ENCODE results near the gene STEEP1.

The STEEP1 gene

GRCh38 chrX:119606280-119607017 is 41.2 kb upstream of the STEEP1 start, which contains the start of gene NKRF:
Gene NKRF, minus strand, starts transcription at chrX:119606424.
- DNase-seq (ENCODE audit: low read depth in 1 of 2, low spot score in 1 of 2) = peak; percentile 76 to 93
- no peak for TF ChIP-seq REST (IDR thresholded peaks at IDR 0.05; ENCODE audit: insufficient replicate concordance, low read depth)
- peak; percentile 84; the same call in 1 of the 2 replicates for TF ChIP-seq POLR2AphosphoS5 (IDR thresholded peaks at IDR 0.05; ENCODE audit: low read depth)
- no peaks in the 10 kb centered on the region for H3K27me3 ChIP-seq (ENCODE audit: insufficient read depth, poor library complexity, severe bottlenecking)
- peak within 1 kb of the TSS; percentile 90 for H3K27ac ChIP-seq (replicated peaks)
- peak within 1 kb of the TSS; percentile 86 for H3K4me3 ChIP-seq (replicated peaks; ENCODE audit: insufficient read depth, low read length)

GRCh38 chrX:119605464-119606279 is 40.5 kb upstream of the STEEP1 start:
- no peak for TF ChIP-seq POLR2AphosphoS5 (IDR thresholded peaks at IDR 0.05; ENCODE audit: low read depth)
- TF ChIP-seq SPI1 (IDR thresholded peaks at IDR 0.05; ENCODE audit: borderline replicate concordance, low read depth) = no peak
- TF ChIP-seq REST (IDR thresholded peaks at IDR 0.05; ENCODE audit: insufficient replicate concordance, low read depth) = no peak
- TF ChIP-seq GABPA (IDR thresholded peaks at IDR 0.05; ENCODE audit: low read depth) = no peak
- TF ChIP-seq CTCF (IDR thresholded peaks at IDR 0.05; ENCODE audit: insufficient read depth, low read length) = no peak
- H3K27ac ChIP-seq (replicated peaks) = peak overlapping the region; percentile 90
- peak overlapping the region; percentile 86 for H3K4me3 ChIP-seq (replicated peaks; ENCODE audit: insufficient read depth, low read length)
- no peaks in the 10 kb centered on the region for H3K27me3 ChIP-seq (ENCODE audit: insufficient read depth, poor library complexity, severe bottlenecking)
- no peak for DNase-seq (ENCODE audit: low read depth in 1 of 2, low spot score in 1 of 2)

GRCh38 chrX:119604766-119605463 is 39.7 kb upstream of the STEEP1 start:
- no peaks in the 10 kb centered on the region for H3K27me3 ChIP-seq (ENCODE audit: insufficient read depth, poor library complexity, severe bottlenecking)
- H3K4me3 ChIP-seq (replicated peaks; ENCODE audit: insufficient read depth, low read length) = peak overlapping the region; percentile 86
- TF ChIP-seq GABPA (IDR thresholded peaks at IDR 0.05; ENCODE audit: low read depth) (no peak), POLR2AphosphoS5 (IDR thresholded peaks at IDR 0.05; ENCODE audit: low read depth) (no peak), REST (IDR thresholded peaks at IDR 0.05; ENCODE audit: insufficient replicate concordance, low read depth) (no peak), SPI1 (IDR thresholded peaks at IDR 0.05; ENCODE audit: borderline replicate concordance, low read depth) (no peak), CTCF (IDR thresholded peaks at IDR 0.05; ENCODE audit: insufficient read depth, low read length) (no peak)
- peak overlapping the region; percentile 90 for H3K27ac ChIP-seq (replicated peaks)
- DNase-seq (ENCODE audit: low read depth in 1 of 2, low spot score in 1 of 2) = no peak

All from HL-60 (cell line).